Astrocyte (in vitro differentiated cells and primary cell): Measurements from ENCODE around the gene TRIP13. TPM values are rescaled to one million over a fixed set of nuclear protein-coding genes. Genes with fewer than 3 reads are reported as not detected.
A peak's percentile ranks its signal among the peaks of the same experiment; 100 is the strongest.

Source experiments
- DNase-seq: peaks from one replicate; pipeline ENCODE4 v3.0.0-alpha.2; 2010; ENCODE audit warnings: low read depth
- FAIRE-seq: peaks from 2 replicates; lab custom pipeline; 2011; peaks lifted over from hg19 to GRCh38; lab: Jason Lieb, UNC
- H2AFZ ChIP-seq: 2 replicates; pipeline ENCODE4 v1.6.0; 2012; ENCODE audit warnings: low read depth, low read length, inconsistent platforms
- H3K27ac ChIP-seq: 2 replicates; pipeline ENCODE4 v1.5.1; 2011; ENCODE audit warnings: low read depth, low read length, inconsistent platforms
- H3K27me3 ChIP-seq: 2 replicates; pipeline ENCODE4 v1.6.0; 2011; ENCODE audit warnings: low read length, inconsistent platforms; ENCODE audit not compliant: insufficient read depth
- H3K36me3 ChIP-seq: 2 replicates; pipeline ENCODE4 v1.5.1; 2011; ENCODE audit warnings: low read length, inconsistent platforms; ENCODE audit not compliant: insufficient read depth
- H3K4me1 ChIP-seq: 2 replicates; pipeline ENCODE4 v1.5.1; 2011; ENCODE audit warnings: low read length, inconsistent platforms; ENCODE audit not compliant: insufficient read depth
- H3K4me2 ChIP-seq: 2 replicates; pipeline ENCODE4 v1.6.0; 2012; ENCODE audit warnings: low read length, inconsistent platforms
- H3K4me3 ChIP-seq: 2 replicates; pipeline ENCODE4 v1.5.1; 2011; ENCODE audit warnings: low read depth, mild to moderate bottlenecking, low read length, inconsistent platforms; ENCODE audit not compliant: insufficient read depth
- H3K79me2 ChIP-seq: 2 replicates; pipeline ENCODE4 v1.6.0; 2012; ENCODE audit warnings: mild to moderate bottlenecking, low read length, inconsistent platforms; ENCODE audit not compliant: insufficient read depth
- H3K9ac ChIP-seq: 2 replicates; pipeline ENCODE4 v1.6.0; 2012; ENCODE audit warnings: mild to moderate bottlenecking, low read length, inconsistent platforms
- H3K9me3 ChIP-seq: 2 replicates; pipeline ENCODE4 v1.5.1; 2012; ENCODE audit warnings: low read depth, mild to moderate bottlenecking, low read length, inconsistent platforms; ENCODE audit not compliant: insufficient read depth
- H4K20me1 ChIP-seq: 2 replicates; pipeline ENCODE4 v1.6.0; 2012; ENCODE audit warnings: low read length, inconsistent platforms; ENCODE audit not compliant: insufficient read depth
- H3K27ac Mint-ChIP-seq: one replicate; pipeline ENCODE4 v1.8.0; 2021; ENCODE audit warnings: mild to moderate bottlenecking, mixed read lengths; ENCODE audit not compliant: unreplicated experiment
- H3K27me3 Mint-ChIP-seq: one replicate; pipeline ENCODE4 v1.8.0; 2021; ENCODE audit warnings: low read depth, mixed read lengths; ENCODE audit not compliant: unreplicated experiment
- H3K36me3 Mint-ChIP-seq: one replicate; pipeline ENCODE4 v1.8.0; 2021; ENCODE audit warnings: low read depth, mixed read lengths; ENCODE audit not compliant: unreplicated experiment
- H3K4me1 Mint-ChIP-seq: one replicate; pipeline ENCODE4 v1.8.0; 2021; ENCODE audit warnings: low read depth, mixed read lengths; ENCODE audit not compliant: unreplicated experiment
- H3K4me3 Mint-ChIP-seq: one replicate; pipeline ENCODE4 v1.8.0; 2021; ENCODE audit warnings: mild to moderate bottlenecking, moderate library complexity, mixed read lengths; ENCODE audit not compliant: unreplicated experiment
- H3K9me3 Mint-ChIP-seq: one replicate; pipeline ENCODE4 v1.8.0; 2021; ENCODE audit warnings: mild to moderate bottlenecking, mixed read lengths; ENCODE audit not compliant: unreplicated experiment
- CTCF ChIP-seq: IDR thresholded peaks from 2 replicates; pipeline ENCODE4 v1.5.1; 2011; ENCODE audit warnings: low read depth, mild to moderate bottlenecking, inconsistent platforms, low read length, moderate library complexity; ENCODE audit not compliant: insufficient read depth
- EZH2 ChIP-seq: IDR thresholded peaks from 2 replicates; pipeline ENCODE4 v1.6.1; 2012; ENCODE audit warnings: mild to moderate bottlenecking, low read length, inconsistent platforms; ENCODE audit not compliant: insufficient read depth
- total RNA-seq: library from RNA; stranded (reverse); gene quantifications from 2 replicates; pipeline ENCODE4 v1.2.1, GENCODE V29; 2021

The TRIP13 gene
- total RNA-seq, 1 donor from 2014 or later = 7.3 TPM

DNA sequence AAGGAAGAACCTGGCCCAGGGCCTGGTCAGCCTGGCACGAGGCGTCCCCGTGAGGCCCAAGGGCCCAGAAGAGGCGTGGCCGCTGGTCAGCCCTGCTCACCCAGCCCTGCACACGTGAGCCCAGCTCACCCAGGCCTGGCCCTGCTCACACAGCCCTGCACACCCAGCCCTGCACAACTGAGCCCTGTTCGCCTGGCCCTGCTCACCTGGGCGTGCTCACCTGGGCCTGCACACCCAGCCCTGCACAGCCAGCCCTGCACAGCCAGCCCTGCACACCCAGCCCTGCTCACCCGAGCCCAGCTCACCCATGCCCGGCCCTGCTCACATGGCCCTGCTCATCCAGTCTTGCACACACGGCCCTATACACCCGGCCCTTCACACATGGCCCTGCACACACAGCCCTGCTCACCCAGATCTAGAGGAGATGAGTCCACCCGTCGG is 44.0 kb upstream of the TRIP13 start:
- no peak for TF ChIP-seq EZH2
- Mint-ChIP-seq H3K9me3 (no peaks in the 10 kb centered on the region), H3K36me3 (peaks cover 2% of the 10 kb centered on the region), H3K27me3 (peaks cover 18% of the 10 kb centered on the region), H3K4me1 (no peaks in the 10 kb centered on the region), H3K27ac (no peak overlapping the region), H3K4me3 (no peak overlapping the region)
- FAIRE-seq = no peak
- Histone ChIP-seq H4K20me1 (no peaks in the 10 kb centered on the region), H3K4me3 (no peak overlapping the region), H3K27me3 (peaks cover 12% of the 10 kb centered on the region), H3K9ac (no peak overlapping the region), H3K27ac (no peak overlapping the region), H3K4me2 (no peak overlapping the region), H3K79me2 (no peaks in the 10 kb centered on the region), H3K36me3 (no peaks in the 10 kb centered on the region), H2AFZ (no peak overlapping the region), H3K9me3 (no peaks in the 10 kb centered on the region), H3K4me1 (no peaks in the 10 kb centered on the region)
- no peak for DNase-seq

GRCh38 chr5:849651-850301 is 42.9 kb upstream of the TRIP13 start:
- Mint-ChIP-seq H3K9me3 (no peaks in the 10 kb centered on the region), H3K27ac (no peak overlapping the region), H3K27me3 (peaks cover 25% of the 10 kb centered on the region), H3K4me1 (no peaks in the 10 kb centered on the region), H3K36me3 (peaks cover 2% of the 10 kb centered on the region), H3K4me3 (no peak overlapping the region)
- H3K36me3 ChIP-seq = no peaks in the 10 kb centered on the region
- H3K27ac ChIP-seq = no peak overlapping the region
- H3K9me3 ChIP-seq = no peaks in the 10 kb centered on the region
- H3K4me1 ChIP-seq = no peaks in the 10 kb centered on the region
- no peak overlapping the region for H3K4me3 ChIP-seq
- DNase-seq (no peak), FAIRE-seq (no peak)
- H3K27me3 ChIP-seq = peaks cover 12% of the 10 kb centered on the region
- no peak for TF ChIP-seq EZH2
- TF ChIP-seq CTCF = no peak
- H3K79me2 ChIP-seq = no peaks in the 10 kb centered on the region
- no peak overlapping the region for H2AFZ ChIP-seq
- no peak overlapping the region for H3K9ac ChIP-seq
- no peak overlapping the region for H3K4me2 ChIP-seq
- no peaks in the 10 kb centered on the region for H4K20me1 ChIP-seq

DNA sequence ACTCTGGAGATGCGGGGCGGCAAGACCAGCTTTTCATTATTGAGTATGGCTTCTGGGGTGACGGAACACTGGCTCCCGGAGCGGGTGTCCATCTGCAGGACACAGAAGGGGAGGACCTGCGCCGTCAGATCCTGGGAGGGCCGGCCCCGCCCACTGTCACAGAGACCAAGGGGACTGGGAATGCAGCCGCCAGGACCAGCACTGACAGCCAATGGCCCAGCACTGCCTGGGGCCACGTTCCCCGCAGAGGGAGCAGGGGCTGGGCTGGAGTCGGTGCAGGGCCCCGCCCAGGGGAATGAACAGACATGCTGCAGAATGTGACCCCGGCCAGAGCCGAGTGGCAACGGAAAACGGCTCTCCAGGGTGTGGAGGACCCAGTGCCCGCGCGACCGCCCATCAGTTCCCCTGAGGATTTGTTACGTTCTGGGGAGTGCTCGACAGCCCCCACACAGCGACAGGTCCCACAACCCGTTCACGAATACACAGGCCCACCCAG is 42.1 kb upstream of the TRIP13 start, which contains the start of gene ZDHHC11:
ZDHHC11 (minus strand) TSS at position 476 of the 496 bp plus-strand sequence; CDS start at position 92, 384 bp downstream.
- Histone ChIP-seq H3K9me3 (no peaks in the 10 kb centered on the region), H3K4me3 (no peak within 1 kb of the TSS), H3K36me3 (no peaks in the 10 kb centered on the region), H3K27ac (no peak within 1 kb of the TSS), H4K20me1 (no peaks in the 10 kb centered on the region), H2AFZ (no peak within 1 kb of the TSS), H3K9ac (no peak within 1 kb of the TSS), H3K4me1 (no peaks in the 10 kb centered on the region), H3K79me2 (no peaks in the 10 kb centered on the region), H3K4me2 (no peak within 1 kb of the TSS), H3K27me3 (peaks cover 12% of the 10 kb centered on the region)
- H3K9me3 Mint-ChIP-seq = no peaks in the 10 kb centered on the region
- DNase-seq (no peak), FAIRE-seq (no peak)
- peaks cover 22% of the 10 kb centered on the region for H3K27me3 Mint-ChIP-seq
- TF ChIP-seq CTCF (no peak), EZH2 (peak; percentile 26)
- no peaks in the 10 kb centered on the region for H3K4me1 Mint-ChIP-seq
- H3K4me3 Mint-ChIP-seq = no peak within 1 kb of the TSS
- H3K27ac Mint-ChIP-seq = no peak within 1 kb of the TSS
- H3K36me3 Mint-ChIP-seq = no peaks in the 10 kb centered on the region
